ENCODE data around the gene CAT.
A peak's percentile ranks its signal among the peaks of the same experiment; 100 is the strongest.

Gene CAT

DNA sequence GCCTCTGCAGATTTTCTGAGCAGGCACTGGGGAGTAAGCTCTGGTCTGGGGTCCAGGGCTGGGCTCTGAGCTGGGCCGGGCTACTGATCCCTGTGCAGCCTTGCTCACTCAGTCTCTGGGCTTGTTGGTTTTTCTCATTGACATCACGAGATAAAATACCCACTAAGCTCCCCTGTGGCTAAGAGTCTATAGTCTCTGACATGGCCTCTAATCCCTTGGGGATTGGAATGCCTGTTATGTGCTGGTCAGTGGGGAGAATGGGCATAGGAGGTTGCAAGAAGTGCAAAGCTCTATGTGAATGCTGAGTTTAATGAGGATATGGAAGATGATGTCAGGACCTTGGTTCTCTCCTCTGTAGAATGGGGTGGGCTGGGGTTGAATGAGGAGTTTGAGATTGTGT, 51.6 kb downstream of the CAT start:
- no peak for DNase-seq
- no peaks in the 10 kb centered on the region for H3K4me1 ChIP-seq (ENCODE audit: control insufficient read depth, insufficient read depth, low read length, poor library complexity, severe bottlenecking)
- H3K27me3 ChIP-seq (replicated peaks; ENCODE audit: control insufficient read depth, insufficient read depth, low read length, poor library complexity, severe bottlenecking), result no peaks in the 10 kb centered on the region
- H3K4me3 ChIP-seq (ENCODE audit: insufficient read depth, low read depth, low read length, poor library complexity, severe bottlenecking), result no peak overlapping the region
- no peaks in the 10 kb centered on the region for H3K9me3 ChIP-seq (ENCODE audit: control insufficient read depth, low read length)
- H3K36me3 ChIP-seq (ENCODE audit: control insufficient read depth, insufficient read depth, low read length), result no peaks in the 10 kb centered on the region
- no peak overlapping the region for H3K27ac ChIP-seq (ENCODE audit: insufficient read depth, low read length, poor library complexity, severe bottlenecking)

DNA sequence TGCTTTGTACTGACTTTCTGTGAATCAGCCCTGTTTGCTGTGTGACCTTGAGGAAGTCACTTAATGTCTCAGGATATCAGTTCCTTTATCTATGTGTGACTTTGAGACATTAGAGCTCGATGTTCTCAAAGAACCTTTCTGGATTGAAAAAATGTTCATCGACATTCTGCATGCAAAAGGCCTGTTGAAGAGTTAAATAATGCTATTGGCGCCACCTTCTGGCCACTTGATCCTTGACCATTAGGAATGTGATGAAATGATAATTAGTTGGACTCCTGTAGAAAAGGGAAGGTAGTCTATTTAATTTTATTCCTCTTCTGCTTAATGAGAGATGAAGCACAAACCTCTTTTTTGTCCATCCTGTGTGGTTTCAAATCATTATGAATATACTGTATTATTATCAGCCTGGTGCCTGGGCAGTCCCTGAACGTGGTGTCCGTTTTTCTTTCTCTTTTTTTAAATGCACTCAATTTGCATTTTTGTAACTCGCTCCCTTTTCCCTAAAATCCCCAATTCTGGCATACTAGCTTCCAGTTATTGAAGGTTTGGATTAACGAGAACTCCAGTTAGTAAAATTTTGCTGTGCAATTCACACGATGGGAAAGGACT, 54.2 kb downstream of the CAT start:
- Histone ChIP-seq H3K9me3 (ENCODE audit: control insufficient read depth, low read length) (no peaks in the 10 kb centered on the region), H3K4me1 (ENCODE audit: control insufficient read depth, insufficient read depth, low read length, poor library complexity, severe bottlenecking) (no peaks in the 10 kb centered on the region), H3K27ac (ENCODE audit: insufficient read depth, low read length, poor library complexity, severe bottlenecking) (no peak overlapping the region), H3K36me3 (ENCODE audit: control insufficient read depth, insufficient read depth, low read length) (no peaks in the 10 kb centered on the region), H3K27me3 (replicated peaks; ENCODE audit: control insufficient read depth, insufficient read depth, low read length, poor library complexity, severe bottlenecking) (no peaks in the 10 kb centered on the region), H3K4me3 (ENCODE audit: insufficient read depth, low read depth, low read length, poor library complexity, severe bottlenecking) (no peak overlapping the region)
- peak in 1 of 3 donors; percentile 11 for DNase-seq

DNA sequence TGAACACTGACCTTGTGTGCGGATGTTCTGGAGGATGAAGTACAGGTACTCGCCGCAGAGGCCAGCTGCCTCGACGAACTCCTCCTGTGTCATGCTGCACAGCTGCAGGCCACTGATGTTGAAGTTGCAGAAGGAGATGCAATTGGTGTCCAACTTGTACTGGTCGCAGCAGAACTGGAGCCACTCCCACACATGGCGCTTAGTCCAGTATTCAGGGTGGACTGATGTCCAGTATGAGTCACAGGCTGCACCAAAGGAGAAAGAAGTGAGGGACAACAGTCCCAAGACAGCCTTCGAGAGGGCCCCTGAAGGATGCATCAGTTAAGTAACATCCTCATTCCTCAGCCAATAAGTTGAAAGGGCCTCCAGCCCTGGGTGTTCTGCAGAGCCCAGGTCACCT, 54.7 kb downstream of the CAT start:
- Histone ChIP-seq H3K4me1 (ENCODE audit: control insufficient read depth, insufficient read depth, low read length, poor library complexity, severe bottlenecking) (no peaks in the 10 kb centered on the region), H3K4me3 (ENCODE audit: insufficient read depth, low read depth, low read length, poor library complexity, severe bottlenecking) (no peak overlapping the region), H3K27ac (ENCODE audit: insufficient read depth, low read length, poor library complexity, severe bottlenecking) (no peak overlapping the region), H3K9me3 (ENCODE audit: control insufficient read depth, low read length) (no peaks in the 10 kb centered on the region), H3K27me3 (replicated peaks; ENCODE audit: control insufficient read depth, insufficient read depth, low read length, poor library complexity, severe bottlenecking) (no peaks in the 10 kb centered on the region), H3K36me3 (ENCODE audit: control insufficient read depth, insufficient read depth, low read length) (no peaks in the 10 kb centered on the region)
- no peak for DNase-seq

DNA sequence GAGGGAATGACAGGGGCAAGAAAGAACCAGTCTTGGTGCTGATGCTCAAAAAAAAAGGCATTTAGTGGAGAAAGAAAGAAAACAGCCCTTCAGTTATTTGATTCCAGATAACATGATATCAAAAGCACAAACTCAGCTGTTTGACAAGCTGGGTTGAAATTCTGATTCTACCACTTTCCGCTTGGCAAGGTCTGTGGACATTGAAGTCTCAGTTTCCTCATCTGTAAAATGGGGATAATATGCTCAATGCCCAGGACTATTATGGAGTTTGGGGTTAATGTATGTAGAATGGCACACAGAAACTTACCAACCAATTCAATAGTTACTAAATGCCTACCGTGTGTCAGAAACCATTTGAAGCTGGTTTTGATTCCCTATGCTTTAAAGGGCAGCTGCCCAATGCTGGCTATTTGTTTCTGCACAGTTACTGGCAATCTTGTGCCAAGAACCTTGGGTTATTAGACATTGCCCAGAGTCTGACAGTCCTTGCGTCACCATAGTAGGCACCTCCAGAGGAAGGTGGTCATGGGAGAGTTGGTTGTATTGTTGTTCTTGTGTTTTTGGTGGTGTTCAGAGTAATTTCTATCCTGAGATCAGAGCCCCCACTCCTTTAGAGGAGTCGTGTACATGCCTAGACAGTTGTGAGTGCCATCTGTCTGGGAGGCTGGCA, 55.3 kb downstream of the CAT start:
- no peak for DNase-seq
- no peak overlapping the region for H3K4me3 ChIP-seq (ENCODE audit: insufficient read depth, low read depth, low read length, poor library complexity, severe bottlenecking)
- no peaks in the 10 kb centered on the region for H3K36me3 ChIP-seq (ENCODE audit: control insufficient read depth, insufficient read depth, low read length)
- H3K27ac ChIP-seq (ENCODE audit: insufficient read depth, low read length, poor library complexity, severe bottlenecking), result no peak overlapping the region
- no peaks in the 10 kb centered on the region for H3K4me1 ChIP-seq (ENCODE audit: control insufficient read depth, insufficient read depth, low read length, poor library complexity, severe bottlenecking)
- H3K9me3 ChIP-seq (ENCODE audit: control insufficient read depth, low read length), result no peaks in the 10 kb centered on the region
- no peaks in the 10 kb centered on the region for H3K27me3 ChIP-seq (replicated peaks; ENCODE audit: control insufficient read depth, insufficient read depth, low read length, poor library complexity, severe bottlenecking)

DNA sequence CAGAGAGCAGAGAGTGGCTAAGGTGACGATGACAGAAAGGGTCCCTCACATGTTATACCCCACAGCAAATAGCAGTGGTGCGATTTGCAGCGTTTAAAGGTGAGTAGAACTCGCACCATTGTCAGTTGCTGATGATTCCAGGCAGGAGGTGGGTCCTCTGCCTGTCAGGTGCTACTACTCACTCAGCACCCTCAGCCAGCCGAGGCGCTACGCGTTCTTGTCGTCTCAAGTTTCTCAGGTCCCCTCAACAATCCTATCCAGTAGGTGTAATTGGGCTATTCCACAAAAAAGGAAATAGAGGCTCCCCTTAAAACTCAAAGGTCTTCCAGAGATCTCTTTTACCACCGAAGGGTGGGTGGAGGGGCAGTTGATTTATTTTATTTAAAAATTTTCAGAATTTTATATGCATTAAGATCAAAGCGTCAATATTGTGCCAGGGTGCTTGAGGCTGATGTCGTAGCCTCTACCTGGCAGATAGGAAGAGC, 56.5 kb downstream of the CAT start:
- no peaks in the 10 kb centered on the region for H3K27me3 ChIP-seq (replicated peaks; ENCODE audit: control insufficient read depth, insufficient read depth, low read length, poor library complexity, severe bottlenecking)
- H3K36me3 ChIP-seq (ENCODE audit: control insufficient read depth, insufficient read depth, low read length), result no peaks in the 10 kb centered on the region
- no peak overlapping the region for H3K27ac ChIP-seq (ENCODE audit: insufficient read depth, low read length, poor library complexity, severe bottlenecking)
- no peak overlapping the region for H3K4me3 ChIP-seq (ENCODE audit: insufficient read depth, low read depth, low read length, poor library complexity, severe bottlenecking)
- H3K4me1 ChIP-seq (ENCODE audit: control insufficient read depth, insufficient read depth, low read length, poor library complexity, severe bottlenecking), result no peaks in the 10 kb centered on the region
- no peak for DNase-seq
- no peaks in the 10 kb centered on the region for H3K9me3 ChIP-seq (ENCODE audit: control insufficient read depth, low read length)

DNA sequence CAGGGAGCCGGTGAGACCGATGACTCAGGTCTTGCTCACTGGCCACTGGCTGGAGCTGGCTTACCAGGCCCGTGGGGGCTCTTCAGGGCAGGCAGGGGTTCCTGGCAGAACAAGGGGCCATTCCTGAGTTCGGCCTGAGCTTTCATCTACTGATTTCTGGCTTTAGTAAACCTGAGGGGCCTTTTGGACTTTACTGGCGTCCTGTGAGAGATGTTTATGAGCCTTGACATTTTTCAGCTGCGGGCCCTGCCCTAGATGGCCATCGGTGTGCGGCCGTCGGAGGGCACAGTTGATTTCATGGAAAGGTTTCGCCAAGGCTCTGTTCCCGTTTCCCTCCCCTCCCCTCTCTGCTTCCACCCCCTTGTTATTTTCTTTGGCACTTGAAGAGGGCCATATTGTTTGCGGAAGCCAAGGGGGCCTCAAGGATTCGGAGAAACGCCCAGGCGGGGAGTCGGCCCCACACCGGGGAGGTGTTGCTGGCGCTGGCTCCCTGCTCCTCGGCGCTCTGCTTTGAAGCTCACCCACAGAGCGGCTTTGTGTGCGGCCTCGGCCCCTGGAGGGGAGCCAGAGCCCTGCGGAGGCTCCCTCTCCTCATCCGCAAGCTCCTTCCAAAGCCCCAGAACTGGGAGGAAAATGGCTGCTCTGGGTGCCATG, 57.1 kb downstream of the CAT start:
- Histone ChIP-seq H3K36me3 (ENCODE audit: control insufficient read depth, insufficient read depth, low read length) (no peaks in the 10 kb centered on the region), H3K4me1 (ENCODE audit: control insufficient read depth, insufficient read depth, low read length, poor library complexity, severe bottlenecking) (no peaks in the 10 kb centered on the region), H3K9me3 (ENCODE audit: control insufficient read depth, low read length) (no peaks in the 10 kb centered on the region), H3K27me3 (replicated peaks; ENCODE audit: control insufficient read depth, insufficient read depth, low read length, poor library complexity, severe bottlenecking) (no peaks in the 10 kb centered on the region), H3K4me3 (ENCODE audit: insufficient read depth, low read depth, low read length, poor library complexity, severe bottlenecking) (no peak overlapping the region), H3K27ac (ENCODE audit: insufficient read depth, low read length, poor library complexity, severe bottlenecking) (no peak overlapping the region)
- DNase-seq, result no peak

DNA sequence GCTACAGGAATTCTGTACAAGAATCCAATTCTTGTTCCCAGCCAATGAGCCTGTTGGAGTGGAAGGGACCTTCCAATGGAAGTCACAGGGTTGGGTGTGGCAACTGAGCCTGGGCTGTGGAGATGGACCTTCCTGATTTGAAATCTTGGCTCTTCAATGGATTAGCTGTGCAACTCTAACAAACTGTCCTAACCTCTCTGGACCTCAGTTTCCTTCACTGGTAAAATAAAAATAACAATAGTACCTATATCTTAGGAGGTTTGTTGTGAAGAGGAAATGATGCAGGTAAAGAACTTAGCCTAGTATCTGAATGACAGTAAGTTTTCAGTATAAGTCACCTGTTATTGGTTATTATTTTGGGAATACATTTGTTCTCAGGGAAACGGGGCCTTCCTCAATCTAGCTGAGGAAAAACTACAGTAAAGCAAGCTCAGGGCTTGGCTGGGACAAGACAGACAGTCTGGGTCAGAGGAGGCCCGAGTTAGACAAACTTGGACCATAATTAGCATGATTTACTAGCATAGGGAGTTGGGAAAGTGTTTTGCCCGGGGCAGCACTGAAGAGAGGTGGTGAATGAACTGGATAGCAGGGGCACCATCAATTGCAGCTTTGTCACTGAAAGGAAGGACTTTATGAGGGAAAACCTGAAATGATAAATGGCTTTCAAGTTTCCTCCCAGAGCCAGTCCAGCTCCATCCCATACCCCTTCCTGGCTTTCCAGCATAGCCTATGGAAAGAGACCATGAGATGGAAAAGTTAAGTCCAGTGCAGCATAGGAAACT, 61.2 kb downstream of the CAT start:
- Histone ChIP-seq H3K36me3 (ENCODE audit: control insufficient read depth, insufficient read depth, low read length) (no peaks in the 10 kb centered on the region), H3K27me3 (replicated peaks; ENCODE audit: control insufficient read depth, insufficient read depth, low read length, poor library complexity, severe bottlenecking) (no peaks in the 10 kb centered on the region), H3K4me3 (ENCODE audit: insufficient read depth, low read depth, low read length, poor library complexity, severe bottlenecking) (no peak overlapping the region), H3K4me1 (ENCODE audit: control insufficient read depth, insufficient read depth, low read length, poor library complexity, severe bottlenecking) (no peaks in the 10 kb centered on the region), H3K27ac (ENCODE audit: insufficient read depth, low read length, poor library complexity, severe bottlenecking) (no peak overlapping the region), H3K9me3 (ENCODE audit: control insufficient read depth, low read length) (no peaks in the 10 kb centered on the region)
- no peak for DNase-seq

DNA sequence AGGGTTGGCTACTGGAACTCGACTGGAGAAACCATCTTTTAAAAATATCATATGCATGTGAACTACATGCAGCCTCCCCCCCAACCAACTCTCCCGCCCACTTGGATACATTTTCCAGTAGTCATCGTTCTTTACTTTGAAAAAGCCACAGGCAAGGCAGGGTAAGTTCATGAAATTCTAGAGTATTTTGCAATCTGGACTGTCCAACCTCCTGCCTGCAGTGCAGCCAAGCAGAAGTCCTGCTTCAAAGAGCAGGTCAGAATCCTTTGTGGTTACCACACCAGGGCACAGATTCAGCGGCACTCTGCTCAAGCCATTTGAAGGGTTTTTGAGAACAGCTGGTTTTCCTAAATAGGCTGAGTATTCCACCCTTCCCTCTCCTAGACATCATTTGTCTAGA, 62.8 kb downstream of the CAT start:
- H3K9me3 ChIP-seq (ENCODE audit: control insufficient read depth, low read length), result no peaks in the 10 kb centered on the region
- H3K4me3 ChIP-seq (ENCODE audit: insufficient read depth, low read depth, low read length, poor library complexity, severe bottlenecking), result no peak overlapping the region
- no peaks in the 10 kb centered on the region for H3K36me3 ChIP-seq (ENCODE audit: control insufficient read depth, insufficient read depth, low read length)
- no peak for DNase-seq
- no peaks in the 10 kb centered on the region for H3K4me1 ChIP-seq (ENCODE audit: control insufficient read depth, insufficient read depth, low read length, poor library complexity, severe bottlenecking)
- no peak overlapping the region for H3K27ac ChIP-seq (ENCODE audit: insufficient read depth, low read length, poor library complexity, severe bottlenecking)
- H3K27me3 ChIP-seq (replicated peaks; ENCODE audit: control insufficient read depth, insufficient read depth, low read length, poor library complexity, severe bottlenecking), result no peaks in the 10 kb centered on the region

DNA sequence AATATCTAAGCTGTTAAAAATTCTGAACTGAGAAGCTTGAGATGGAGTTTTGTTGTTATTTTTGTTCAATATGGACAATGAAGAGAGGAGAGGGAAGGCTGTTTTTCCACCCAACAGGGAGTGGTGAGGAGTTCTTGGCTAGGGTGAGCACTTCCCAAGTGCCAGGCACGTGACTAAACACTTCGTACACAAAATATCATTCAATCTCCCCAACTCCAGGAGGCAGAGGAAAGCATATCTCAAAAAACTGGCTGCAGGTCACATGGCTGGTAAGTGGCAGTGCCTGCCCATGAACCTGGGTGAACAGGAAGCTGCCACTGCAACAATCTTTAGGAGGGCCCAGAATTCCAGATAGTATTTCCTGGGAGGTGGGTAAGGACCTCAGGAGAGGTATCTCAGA, 63.2 kb downstream of the CAT start:
- H3K9me3 ChIP-seq (ENCODE audit: control insufficient read depth, low read length), result no peaks in the 10 kb centered on the region
- H3K36me3 ChIP-seq (ENCODE audit: control insufficient read depth, insufficient read depth, low read length), result no peaks in the 10 kb centered on the region
- H3K4me3 ChIP-seq (ENCODE audit: insufficient read depth, low read depth, low read length, poor library complexity, severe bottlenecking), result no peak overlapping the region
- H3K27me3 ChIP-seq (replicated peaks; ENCODE audit: control insufficient read depth, insufficient read depth, low read length, poor library complexity, severe bottlenecking), result no peaks in the 10 kb centered on the region
- no peak for DNase-seq
- H3K4me1 ChIP-seq (ENCODE audit: control insufficient read depth, insufficient read depth, low read length, poor library complexity, severe bottlenecking), result no peaks in the 10 kb centered on the region
- no peak overlapping the region for H3K27ac ChIP-seq (ENCODE audit: insufficient read depth, low read length, poor library complexity, severe bottlenecking)

DNA sequence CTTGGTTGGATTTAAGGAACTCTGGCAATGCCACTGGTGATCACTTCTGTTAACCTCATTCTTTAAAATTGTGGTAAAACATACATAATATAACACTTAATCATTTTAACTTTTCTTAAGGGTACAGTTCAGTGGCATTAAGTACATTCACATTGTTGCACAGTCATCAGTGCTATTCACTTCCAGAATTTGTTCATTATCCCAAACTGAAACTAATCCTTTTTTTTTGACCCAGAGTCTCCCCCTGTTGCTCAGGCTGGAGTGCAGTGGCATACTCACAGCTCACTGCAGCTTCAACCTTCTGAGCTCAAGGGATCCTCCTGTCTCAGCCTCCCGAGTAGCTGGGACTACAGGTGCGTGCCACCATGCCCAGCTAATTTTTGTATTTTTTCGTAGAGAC, 64.2 kb downstream of the CAT start:
- Histone ChIP-seq H3K27me3 (replicated peaks; ENCODE audit: control insufficient read depth, insufficient read depth, low read length, poor library complexity, severe bottlenecking) (no peaks in the 10 kb centered on the region), H3K36me3 (ENCODE audit: control insufficient read depth, insufficient read depth, low read length) (no peaks in the 10 kb centered on the region), H3K9me3 (ENCODE audit: control insufficient read depth, low read length) (no peaks in the 10 kb centered on the region), H3K4me3 (ENCODE audit: insufficient read depth, low read depth, low read length, poor library complexity, severe bottlenecking) (no peak overlapping the region), H3K27ac (ENCODE audit: insufficient read depth, low read length, poor library complexity, severe bottlenecking) (no peak overlapping the region), H3K4me1 (ENCODE audit: control insufficient read depth, insufficient read depth, low read length, poor library complexity, severe bottlenecking) (no peaks in the 10 kb centered on the region)
- DNase-seq, result no peak

All from effector memory CD4-positive, alpha-beta T cell (primary cell).